Activated naive CD4-positive, alpha-beta T cell treated with anti-CD3 and anti-CD28 coated beads for 36 hours (primary cell): Measurements from ENCODE around the gene DCANP1. TPM values are rescaled to one million over a fixed set of nuclear protein-coding genes. Genes with fewer than 3 reads are reported as not detected.
"Not testable (repeated sequence)": the region's sequence is repeated elsewhere in the genome, so short reads cannot be mapped to it uniquely, and the experiment has no call there.

Experiments used
- CTCF ChIA-PET: fragments of 350-600 bp; sonication (Branson Sonifier 250); formaldehyde crosslinking; loops from one replicate; lab custom pipeline; 2021; ENCODE audit warnings: antibody characterized with exemption; lab: Charles Lee
- DNase-seq: peaks from one replicate; pipeline ENCODE4 v3.0.0-alpha.2; 2020
- H3K27ac Mint-ChIP-seq: one replicate; pipeline ENCODE4 v1.8.0; 2021; ENCODE audit warnings: mild to moderate bottlenecking, mixed read lengths
- H3K27me3 Mint-ChIP-seq: one replicate; pipeline ENCODE4 v1.8.0; 2021; ENCODE audit warnings: low read depth, mixed read lengths
- H3K36me3 Mint-ChIP-seq: one replicate; pipeline ENCODE4 v1.8.0; 2021; ENCODE audit warnings: low read depth, mixed read lengths
- H3K4me1 Mint-ChIP-seq: one replicate; pipeline ENCODE4 v1.8.0; 2021; ENCODE audit warnings: low read depth, mixed read lengths
- H3K4me3 Mint-ChIP-seq: one replicate; pipeline ENCODE4 v1.8.0; 2021; ENCODE audit warnings: mild to moderate bottlenecking, moderate library complexity, mixed read lengths
- H3K9me3 Mint-ChIP-seq: one replicate; pipeline ENCODE4 v1.8.0; 2021; ENCODE audit warnings: mixed read lengths
- intact Hi-C: fragments of 100-400 bp; cut with micrococcal nuclease; formaldehyde crosslinking; loops from one replicate; pipeline ENCODE4 v1.15.1; 2023
- total RNA-seq, 2 experiments: library from RNA; stranded (reverse); gene quantifications; one replicate each; pipeline ENCODE4 v1.2.3, GENCODE V29; 2021

The DCANP1 gene
- not detected for total RNA-seq

GRCh38 chr5:135447298-135447929 lies at the start of gene DCANP1:
DCANP1 (minus strand) TSS chr5:135447348; CDS start chr5:135447108, 240 bp downstream.
- Mint-ChIP-seq H3K27ac (no peak within 1 kb of the TSS), H3K36me3 (no peaks in the 10 kb centered on the region), H3K4me3 (no peak within 1 kb of the TSS), H3K9me3 (no peaks in the 10 kb centered on the region), H3K27me3 (no peaks in the 10 kb centered on the region), H3K4me1 (no peaks in the 10 kb centered on the region)
- intact Hi-C loops, result no loop called here
- CTCF ChIA-PET, result interaction anchor here (1.8 to 6.0 kb wide), 2 partner anchors 10 to 119 kb away, joined by 6 to 34 read pairs; no protein-coding TSS in a partner anchor
- no peak for DNase-seq

DNA sequence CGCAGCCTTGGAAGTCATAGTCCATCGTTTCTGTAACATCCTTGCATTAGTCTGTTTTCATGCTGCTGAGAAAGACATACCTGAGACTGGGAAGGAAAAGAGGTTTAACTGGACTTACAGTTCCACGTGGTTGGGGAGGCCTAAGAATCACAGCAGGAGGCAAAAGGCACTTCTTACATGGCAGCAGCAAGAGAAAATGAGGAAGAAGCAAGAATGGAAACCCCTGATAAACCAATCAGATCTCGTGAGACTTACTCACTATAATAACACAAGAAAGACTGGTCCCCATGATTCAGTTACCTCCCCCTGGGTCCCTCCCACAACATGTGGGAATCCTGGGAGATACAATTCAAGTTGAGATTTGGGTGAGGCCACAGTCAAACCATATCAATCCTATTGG lies 48.4 kb upstream of the DCANP1 start:
- H3K36me3 Mint-ChIP-seq, H3K4me3 Mint-ChIP-seq, DNase-seq, H3K4me1 Mint-ChIP-seq, intact Hi-C loops, H3K27ac Mint-ChIP-seq, H3K9me3 Mint-ChIP-seq: not testable (repeated sequence)
- peaks cover 44% of the 10 kb centered on the region for H3K27me3 Mint-ChIP-seq
- CTCF ChIA-PET, result interaction anchor here (1.0 to 1.6 kb wide), 3 partner anchors 33 to 56 kb away, joined by 3 to 10 read pairs (median 3); no protein-coding TSS in a partner anchor

GRCh38 chr5:135494196-135494595 lies 47.0 kb upstream of the DCANP1 start:
- peaks cover 50% of the 10 kb centered on the region for H3K27me3 Mint-ChIP-seq
- no peaks in the 10 kb centered on the region for H3K36me3 Mint-ChIP-seq
- H3K4me1 Mint-ChIP-seq, result peaks cover 11% of the 10 kb centered on the region
- CTCF ChIA-PET, result interaction anchor here (1.6 kb wide), 1 partner anchor 57 kb away, joined by 10 read pairs; no protein-coding TSS in a partner anchor
- DNase-seq, result no peak
- H3K9me3 Mint-ChIP-seq, result no peaks in the 10 kb centered on the region
- H3K27ac Mint-ChIP-seq, result no peak overlapping the region
- no peak overlapping the region for H3K4me3 Mint-ChIP-seq
- intact Hi-C loops, result loop anchor here (5.0 kb wide), 1 partner anchor 457 kb away; no protein-coding TSS in a partner anchor

- Mint-ChIP-seq H3K4me3 (no peak overlapping the region), H3K4me1 (peaks cover 11% of the 10 kb centered on the region), H3K27ac (no peak overlapping the region), H3K9me3 (no peaks in the 10 kb centered on the region), H3K27me3 (peaks cover 51% of the 10 kb centered on the region), H3K36me3 (no peaks in the 10 kb centered on the region)
- no peak for DNase-seq
- CTCF ChIA-PET, result interaction anchor here (1.6 kb wide), 2 partner anchors 28 to 58 kb away, joined by 4 to 10 read pairs; no protein-coding TSS in a partner anchor
- intact Hi-C loops, result loop anchor here (5.0 kb wide), 1 partner anchor 456 kb away; no protein-coding TSS in a partner anchor
These were observed 46.4 kb upstream of the DCANP1 start for GRCh38 chr5:135493406-135494180.

DNA sequence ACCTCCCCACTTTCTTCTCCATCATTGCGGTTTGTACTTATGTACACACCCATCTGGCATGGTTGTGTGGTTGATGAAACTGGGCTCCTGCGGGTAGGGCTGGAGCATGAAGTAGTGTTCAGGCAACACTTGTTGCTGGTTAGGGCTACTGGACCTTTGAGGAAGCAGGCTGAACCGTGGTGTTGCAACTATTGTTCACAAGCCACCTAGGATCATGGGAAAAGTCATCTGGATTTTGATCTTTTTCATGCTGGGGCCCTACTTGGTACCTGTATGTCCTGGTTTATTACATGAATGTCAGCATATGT lies 45.1 kb upstream of the DCANP1 start:
- Mint-ChIP-seq H3K9me3 (no peaks in the 10 kb centered on the region), H3K4me1 (peaks cover 14% of the 10 kb centered on the region), H3K27ac (no peak overlapping the region), H3K4me3 (no peak overlapping the region), H3K27me3 (peaks cover 59% of the 10 kb centered on the region), H3K36me3 (no peaks in the 10 kb centered on the region)
- CTCF ChIA-PET, result interaction anchor here (1.6 to 2.0 kb wide), 2 partner anchors 27 to 30 kb away, joined by 4 to 8 read pairs; no protein-coding TSS in a partner anchor
- DNase-seq, result no peak
- intact Hi-C loops, result loop anchor here (5.0 kb wide), 1 partner anchor 455 kb away; no protein-coding TSS in a partner anchor

DNA sequence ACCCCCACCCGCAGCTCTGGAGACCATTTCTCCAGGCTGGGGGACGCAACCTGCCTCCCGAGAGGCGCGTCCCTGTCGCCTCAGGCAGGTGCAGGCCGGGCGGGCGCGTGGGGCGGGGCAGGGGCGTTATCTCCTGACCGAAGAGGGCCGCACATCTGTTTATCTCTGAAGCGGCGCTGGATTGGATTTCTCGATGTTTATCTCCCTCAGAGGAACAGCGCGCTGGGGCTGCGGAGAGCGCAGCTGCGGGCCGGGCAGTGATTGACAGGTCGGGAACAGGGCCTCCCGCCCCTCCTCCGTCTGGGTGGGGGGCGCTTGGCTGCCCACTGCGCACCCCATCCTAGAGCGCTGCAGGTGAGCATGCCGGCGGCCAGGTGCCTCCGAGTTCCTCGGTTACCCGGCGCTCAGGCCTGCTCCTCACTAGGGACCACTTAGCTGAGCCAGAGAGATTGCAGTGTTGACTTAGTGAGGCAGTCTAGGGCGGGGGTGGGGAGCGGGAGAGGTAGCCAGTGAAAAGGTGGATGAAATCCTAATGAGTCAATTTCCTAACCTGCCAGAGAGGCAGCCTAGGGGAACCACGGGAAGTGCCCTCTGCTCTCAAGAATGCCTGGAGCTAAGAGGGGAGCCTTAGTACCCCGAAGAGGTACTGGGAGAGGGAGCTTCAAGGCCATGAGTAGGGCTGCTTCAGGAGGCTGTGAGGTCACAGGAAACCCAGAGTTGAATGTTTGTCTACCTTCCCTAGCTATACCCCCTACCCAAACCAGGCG lies 44.6 kb upstream of the DCANP1 start:
- H3K36me3 Mint-ChIP-seq, result no peaks in the 10 kb centered on the region
- no peak for DNase-seq
- no peak overlapping the region for H3K4me3 Mint-ChIP-seq
- H3K4me1 Mint-ChIP-seq, result peaks cover 14% of the 10 kb centered on the region
- H3K9me3 Mint-ChIP-seq, result no peaks in the 10 kb centered on the region
- intact Hi-C loops, result loop anchor here (2.0 to 5.0 kb wide), 2 partner anchors 51 to 454 kb away; no protein-coding TSS in a partner anchor
- peaks cover 61% of the 10 kb centered on the region for H3K27me3 Mint-ChIP-seq
- CTCF ChIA-PET, result interaction anchor here (0.6 to 2.1 kb wide), 5 partner anchors 26 to 668 kb away, joined by 3 to 11 read pairs (median 5); no protein-coding TSS in a partner anchor
- no peak overlapping the region for H3K27ac Mint-ChIP-seq

DNA sequence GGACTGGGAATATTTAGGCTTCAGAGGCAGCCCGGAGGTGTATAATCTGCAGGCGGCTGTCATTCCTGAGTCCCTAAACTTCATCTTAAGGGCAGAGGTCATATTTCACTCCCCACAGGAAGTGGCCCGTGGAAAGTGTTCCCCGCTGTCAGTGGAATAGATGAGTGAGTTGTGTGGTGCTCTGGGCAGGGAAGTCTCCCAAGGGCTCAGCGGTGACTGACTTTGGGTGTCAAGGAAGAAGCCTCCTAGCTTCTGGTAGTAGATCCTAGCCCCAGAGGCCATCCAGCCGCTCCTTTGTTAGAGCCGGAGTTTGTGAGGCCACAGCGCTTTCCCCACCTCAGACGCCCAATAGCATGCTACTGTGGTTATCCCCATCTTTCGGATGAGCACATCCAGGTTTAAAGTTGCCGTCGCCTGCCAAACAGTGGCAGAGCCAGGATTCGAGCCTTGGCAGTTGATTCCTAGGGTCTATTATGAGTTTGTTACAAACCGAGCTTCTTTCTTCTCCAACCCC lies 43.9 kb upstream of the DCANP1 start:
- H3K27me3 Mint-ChIP-seq, result peaks cover 64% of the 10 kb centered on the region
- no peaks in the 10 kb centered on the region for H3K36me3 Mint-ChIP-seq
- no peaks in the 10 kb centered on the region for H3K9me3 Mint-ChIP-seq
- intact Hi-C loops, result loop anchor here (2.0 to 5.0 kb wide), 2 partner anchors 52 to 454 kb away; no protein-coding TSS in a partner anchor
- CTCF ChIA-PET, result interaction anchor here (0.6 to 2.1 kb wide), 4 partner anchors 29 to 669 kb away, joined by 3 to 11 read pairs (median 6); no protein-coding TSS in a partner anchor
- peaks cover 14% of the 10 kb centered on the region for H3K4me1 Mint-ChIP-seq
- H3K4me3 Mint-ChIP-seq, result no peak overlapping the region
- DNase-seq, result no peak
- no peak overlapping the region for H3K27ac Mint-ChIP-seq

DNA sequence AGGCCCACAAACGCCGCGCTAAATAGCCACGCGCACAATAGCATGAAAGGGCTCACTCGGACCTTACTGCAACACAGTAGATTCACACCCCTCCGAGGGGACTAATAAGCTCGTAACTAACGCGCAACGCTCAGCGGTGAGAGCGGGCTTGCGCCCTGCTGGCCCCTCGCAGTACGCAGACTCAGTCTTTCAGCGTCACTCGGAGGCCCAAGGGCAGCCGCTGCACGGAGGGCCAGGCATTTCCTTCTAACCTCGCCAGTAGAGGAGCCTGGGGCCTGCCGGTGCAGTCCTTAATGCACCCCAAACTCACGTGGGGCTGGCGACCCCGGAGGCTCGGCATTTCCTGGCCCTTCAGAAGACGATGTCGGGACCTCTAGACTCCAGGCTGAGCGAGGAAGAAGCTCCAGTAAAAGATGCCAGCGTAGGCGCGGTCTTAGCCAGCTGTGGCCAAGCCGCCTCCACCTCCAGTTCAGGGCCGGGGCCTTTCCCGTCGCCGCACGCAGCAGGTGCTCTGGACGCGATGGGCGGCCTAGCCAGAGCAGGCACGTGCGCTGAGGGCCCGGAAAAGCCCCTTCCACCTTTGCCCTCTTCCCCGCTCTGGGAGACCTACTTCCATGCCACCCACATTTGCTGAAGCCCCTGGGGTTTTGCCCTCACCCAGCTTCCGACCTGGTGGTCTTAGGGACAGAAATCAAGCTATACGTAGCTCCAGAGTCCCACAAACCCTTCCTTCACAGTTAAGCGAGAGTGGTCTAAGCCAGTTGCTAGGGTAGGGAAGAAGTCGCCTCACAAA lies 43.3 kb upstream of the DCANP1 start:
- no peak overlapping the region for H3K27ac Mint-ChIP-seq
- DNase-seq, result no peak
- intact Hi-C loops, result loop anchor here (2.0 to 5.0 kb wide), 2 partner anchors 52 to 453 kb away; no protein-coding TSS in a partner anchor
- no peaks in the 10 kb centered on the region for H3K9me3 Mint-ChIP-seq
- H3K4me1 Mint-ChIP-seq, result peaks cover 14% of the 10 kb centered on the region
- peaks cover 69% of the 10 kb centered on the region for H3K27me3 Mint-ChIP-seq
- no peaks in the 10 kb centered on the region for H3K36me3 Mint-ChIP-seq
- CTCF ChIA-PET, result interaction anchor here (0.9 to 2.1 kb wide), 4 partner anchors 24 to 76 kb away, joined by 3 to 11 read pairs (median 6); no protein-coding TSS in a partner anchor
- H3K4me3 Mint-ChIP-seq, result no peak overlapping the region

DNA sequence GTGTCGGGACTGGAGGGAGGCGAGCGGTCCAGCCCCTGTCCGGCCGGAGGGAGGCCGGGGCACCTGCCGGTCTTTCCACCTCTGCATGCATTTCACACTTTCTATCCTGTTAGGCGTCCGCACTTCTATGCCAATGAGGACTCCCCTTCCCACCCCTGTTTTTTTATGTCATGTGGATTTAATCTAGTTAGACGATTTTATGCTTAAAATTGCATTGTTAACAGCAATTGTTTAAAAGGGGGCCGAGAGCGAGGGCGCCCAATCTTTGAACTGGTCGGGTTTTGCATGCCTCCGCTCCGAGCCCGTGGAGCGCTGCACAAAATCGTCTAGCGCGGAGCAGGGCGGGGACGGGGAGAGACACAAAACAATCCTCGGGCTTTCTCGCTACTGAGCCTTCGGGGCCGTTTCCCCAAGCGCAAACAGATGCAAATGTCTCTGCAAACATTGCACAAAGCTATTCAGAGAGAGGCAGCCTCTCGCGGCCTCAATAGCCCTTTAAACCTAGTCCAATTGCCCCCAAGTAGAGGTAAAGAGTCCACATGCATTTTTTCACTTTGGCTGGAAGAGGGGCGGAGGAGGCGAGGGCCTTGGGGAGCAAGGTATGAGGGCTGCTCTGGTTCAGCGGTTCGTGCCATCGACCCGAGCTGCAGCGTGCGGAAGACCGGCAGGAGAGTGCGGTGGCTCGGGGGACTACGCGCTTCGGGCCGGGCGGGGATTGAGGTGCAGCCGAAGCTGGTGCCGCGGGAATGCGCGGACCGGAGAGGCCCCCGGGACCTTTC lies 42.5 kb upstream of the DCANP1 start:
- no peaks in the 10 kb centered on the region for H3K36me3 Mint-ChIP-seq
- H3K4me3 Mint-ChIP-seq, result no peak overlapping the region
- DNase-seq, result no peak
- H3K9me3 Mint-ChIP-seq, result no peaks in the 10 kb centered on the region
- peaks cover 67% of the 10 kb centered on the region for H3K27me3 Mint-ChIP-seq
- H3K27ac Mint-ChIP-seq, result no peak overlapping the region
- H3K4me1 Mint-ChIP-seq, result peaks cover 14% of the 10 kb centered on the region
- intact Hi-C loops, result loop anchor here (2.0 to 5.0 kb wide), 2 partner anchors 53 to 452 kb away; no protein-coding TSS in a partner anchor
- CTCF ChIA-PET, result interaction anchor here (0.9 to 2.1 kb wide), 2 partner anchors 23 to 62 kb away, joined by 3 to 11 read pairs; no protein-coding TSS in a partner anchor

DNA sequence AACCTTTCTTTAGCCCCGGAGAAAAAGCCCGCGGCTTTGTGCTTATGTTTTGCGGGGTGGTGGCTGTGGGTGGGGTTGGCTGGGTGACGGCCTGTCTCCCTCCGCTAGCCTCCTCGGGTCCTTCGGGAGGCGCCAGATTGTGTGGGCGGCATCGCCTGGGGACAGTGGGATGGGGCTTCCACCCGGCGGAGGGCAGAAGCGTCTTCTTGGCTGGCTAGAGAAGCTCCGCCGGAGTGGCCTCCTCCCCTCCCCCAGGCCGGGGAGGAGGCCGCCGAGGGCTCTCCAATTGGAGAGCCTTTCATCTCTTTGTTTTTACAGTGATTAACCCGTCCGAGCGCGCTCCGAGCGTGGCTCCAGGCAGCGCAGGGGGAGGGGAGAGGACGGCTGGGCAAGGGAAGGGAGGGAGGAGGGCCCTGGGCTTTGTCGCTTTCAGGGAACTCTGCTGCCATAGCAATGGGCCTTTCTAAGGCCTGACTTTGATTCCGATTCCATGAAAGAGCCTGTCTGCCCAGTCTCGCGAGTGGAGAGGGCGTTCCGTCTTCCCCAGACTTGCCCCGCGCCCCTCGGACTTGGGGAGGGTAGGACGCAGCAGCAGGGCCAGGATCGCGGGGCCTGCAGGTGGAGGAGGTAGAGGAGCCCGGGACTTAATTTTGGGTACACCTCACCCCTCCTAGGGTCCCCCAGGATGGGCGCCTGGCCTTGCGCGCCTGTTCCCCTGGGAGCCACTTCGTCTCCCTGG lies 41.7 kb upstream of the DCANP1 start:
- H3K9me3 Mint-ChIP-seq, result no peaks in the 10 kb centered on the region
- CTCF ChIA-PET, result interaction anchor here (1.2 to 2.3 kb wide), 3 partner anchors 23 to 77 kb away, joined by 3 to 11 read pairs (median 7); no protein-coding TSS in a partner anchor
- intact Hi-C loops, result no loop called here
- no peak overlapping the region for H3K27ac Mint-ChIP-seq
- no peak overlapping the region for H3K4me3 Mint-ChIP-seq
- peaks cover 64% of the 10 kb centered on the region for H3K27me3 Mint-ChIP-seq
- no peaks in the 10 kb centered on the region for H3K36me3 Mint-ChIP-seq
- peaks cover 14% of the 10 kb centered on the region for H3K4me1 Mint-ChIP-seq
- no peak for DNase-seq
